ENCODE measurements around the gene HCFC1R1. TPM values are rescaled to one million over a fixed set of nuclear protein-coding genes. Genes with fewer than 3 reads are reported as not detected.

Gene HCFC1R1
- total RNA-seq, 1 donor from 2014 or later, result 10.2 TPM

DNA sequence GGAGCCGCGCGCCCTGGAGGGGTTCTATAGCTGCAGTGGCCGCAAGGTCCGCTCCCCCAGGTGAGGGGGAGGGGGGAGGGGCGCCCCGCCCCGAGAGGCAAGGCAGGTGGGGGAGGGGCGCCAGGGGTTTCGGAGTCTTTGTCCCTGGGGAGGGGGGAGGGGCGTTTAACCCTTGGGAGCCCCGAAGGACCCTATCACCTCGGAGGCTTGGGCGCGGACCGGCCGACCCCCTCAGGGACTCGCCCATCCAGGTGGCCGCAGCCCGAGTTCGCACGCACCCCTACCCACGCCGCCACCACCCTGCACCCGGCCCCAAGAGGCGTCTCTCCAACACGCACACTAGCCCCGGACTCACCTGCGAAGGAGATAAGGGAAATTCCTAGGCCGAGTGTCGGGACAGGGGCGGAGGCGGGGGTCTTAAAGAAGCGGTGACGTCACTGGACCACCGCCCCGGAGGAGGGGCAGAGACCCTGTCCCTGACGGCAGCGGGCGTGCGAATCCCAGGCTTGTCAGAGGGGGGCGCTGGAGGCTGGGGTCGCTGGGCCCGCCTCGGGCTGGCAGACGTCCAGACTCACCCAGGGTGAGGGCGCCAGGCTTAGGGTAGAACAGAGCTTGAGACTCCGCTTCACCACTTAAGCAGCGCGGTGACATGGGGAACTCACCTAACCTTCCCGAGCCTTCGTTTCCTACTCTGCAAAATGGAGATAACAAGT lies 5.8 kb downstream of the HCFC1R1 start, which contains the start of gene CLDN6:
Gene CLDN6 (minus strand): TSS at position 390 of the 713 bp plus-strand sequence. CDS start 2,162 bp downstream, outside the sequence.
- H3K36me3 ChIP-seq (ENCODE audit: control insufficient read depth, insufficient read depth, low read length), result no peaks in the 10 kb centered on the region
- TF ChIP-seq, protein P1, sequence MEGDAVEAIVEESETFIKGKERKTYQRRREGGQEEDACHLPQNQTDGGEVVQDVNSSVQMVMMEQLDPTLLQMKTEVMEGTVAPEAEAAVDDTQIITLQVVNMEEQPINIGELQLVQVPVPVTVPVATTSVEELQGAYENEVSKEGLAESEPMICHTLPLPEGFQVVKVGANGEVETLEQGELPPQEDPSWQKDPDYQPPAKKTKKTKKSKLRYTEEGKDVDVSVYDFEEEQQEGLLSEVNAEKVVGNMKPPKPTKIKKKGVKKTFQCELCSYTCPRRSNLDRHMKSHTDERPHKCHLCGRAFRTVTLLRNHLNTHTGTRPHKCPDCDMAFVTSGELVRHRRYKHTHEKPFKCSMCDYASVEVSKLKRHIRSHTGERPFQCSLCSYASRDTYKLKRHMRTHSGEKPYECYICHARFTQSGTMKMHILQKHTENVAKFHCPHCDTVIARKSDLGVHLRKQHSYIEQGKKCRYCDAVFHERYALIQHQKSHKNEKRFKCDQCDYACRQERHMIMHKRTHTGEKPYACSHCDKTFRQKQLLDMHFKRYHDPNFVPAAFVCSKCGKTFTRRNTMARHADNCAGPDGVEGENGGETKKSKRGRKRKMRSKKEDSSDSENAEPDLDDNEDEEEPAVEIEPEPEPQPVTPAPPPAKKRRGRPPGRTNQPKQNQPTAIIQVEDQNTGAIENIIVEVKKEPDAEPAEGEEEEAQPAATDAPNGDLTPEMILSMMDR (IDR thresholded peaks at IDR 0.05; ENCODE audit: insufficient read depth, low read length, poor library complexity, severe bottlenecking), result peak; percentile 74
- peak within 1 kb of the TSS; percentile 38 for H3K4me3 ChIP-seq (ENCODE audit: low read depth, low read length)
- peaks cover 2% of the 10 kb centered on the region for H3K27me3 ChIP-seq (ENCODE audit: control insufficient read depth, insufficient read depth, low read length)
- no peak for DNase-seq (ENCODE audit: low read depth)

DNA sequence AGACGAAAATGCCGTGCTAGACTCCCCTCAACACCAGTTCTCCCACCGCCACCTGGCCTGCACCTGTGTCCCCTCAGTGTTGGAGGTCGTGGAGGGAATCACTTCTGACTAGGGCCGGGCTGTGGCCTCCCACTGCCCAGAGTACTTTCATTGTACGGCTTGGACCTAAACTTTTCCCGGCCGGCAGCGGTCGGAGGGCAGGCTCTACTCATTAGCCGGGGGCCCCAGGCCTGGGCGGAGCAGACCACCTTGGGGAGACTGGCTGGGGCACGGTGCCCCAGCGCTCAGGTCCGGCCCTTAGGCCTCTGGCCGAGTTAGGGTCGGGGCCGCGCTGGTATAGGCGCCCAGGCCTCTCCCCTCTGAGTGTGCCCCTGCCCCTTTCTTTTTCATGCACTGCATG lies 6.4 kb downstream of the HCFC1R1 start:
- peak overlapping the region; percentile 38 for H3K4me3 ChIP-seq (ENCODE audit: low read depth, low read length)
- TF ChIP-seq, protein P1 (IDR thresholded peaks at IDR 0.05; ENCODE audit: insufficient read depth, low read length, poor library complexity, severe bottlenecking), result no peak
- H3K27me3 ChIP-seq (ENCODE audit: control insufficient read depth, insufficient read depth, low read length), result peaks cover 5% of the 10 kb centered on the region
- no peaks in the 10 kb centered on the region for H3K36me3 ChIP-seq (ENCODE audit: control insufficient read depth, insufficient read depth, low read length)
- DNase-seq (ENCODE audit: low read depth), result no peak

DNA sequence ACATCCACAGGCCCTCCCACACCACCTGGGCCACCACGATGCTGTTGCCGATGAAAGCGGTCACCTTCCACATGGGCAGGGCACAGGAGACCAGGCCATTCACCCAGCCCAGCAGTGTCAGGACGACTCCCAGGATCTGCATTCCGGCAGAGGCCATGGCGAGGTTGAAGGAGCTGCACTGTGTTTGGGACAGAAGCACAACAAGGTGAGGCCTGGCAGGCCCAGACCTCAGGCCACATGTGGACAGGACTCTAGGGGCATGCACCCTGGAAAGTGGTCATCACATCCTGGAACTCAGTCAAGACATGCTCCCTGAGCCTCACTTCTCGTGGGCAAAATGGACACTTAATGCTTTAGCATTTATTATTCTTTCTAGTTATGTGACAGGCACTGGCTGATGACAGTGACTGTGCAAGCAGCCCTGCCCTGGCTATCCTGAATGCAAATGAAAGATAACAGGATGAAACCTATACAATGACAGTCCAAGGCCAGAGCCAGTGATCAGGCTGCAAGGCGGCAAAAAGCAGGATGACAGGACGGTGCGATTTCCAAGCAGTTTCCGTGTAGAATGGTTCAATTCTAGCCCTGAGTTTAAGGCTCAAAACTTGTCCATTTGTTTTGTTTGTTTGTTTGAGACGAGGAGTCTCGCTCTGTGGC lies 7.7 kb downstream of the HCFC1R1 start:
- Histone ChIP-seq H3K27me3 (ENCODE audit: control insufficient read depth, insufficient read depth, low read length) (peaks cover 12% of the 10 kb centered on the region), H3K36me3 (ENCODE audit: control insufficient read depth, insufficient read depth, low read length) (no peaks in the 10 kb centered on the region), H3K4me3 (ENCODE audit: low read depth, low read length) (no peak overlapping the region)
- no peak for DNase-seq (ENCODE audit: low read depth)
- TF ChIP-seq, protein P1 (IDR thresholded peaks at IDR 0.05; ENCODE audit: insufficient read depth, low read length, poor library complexity, severe bottlenecking), result no peak

DNA sequence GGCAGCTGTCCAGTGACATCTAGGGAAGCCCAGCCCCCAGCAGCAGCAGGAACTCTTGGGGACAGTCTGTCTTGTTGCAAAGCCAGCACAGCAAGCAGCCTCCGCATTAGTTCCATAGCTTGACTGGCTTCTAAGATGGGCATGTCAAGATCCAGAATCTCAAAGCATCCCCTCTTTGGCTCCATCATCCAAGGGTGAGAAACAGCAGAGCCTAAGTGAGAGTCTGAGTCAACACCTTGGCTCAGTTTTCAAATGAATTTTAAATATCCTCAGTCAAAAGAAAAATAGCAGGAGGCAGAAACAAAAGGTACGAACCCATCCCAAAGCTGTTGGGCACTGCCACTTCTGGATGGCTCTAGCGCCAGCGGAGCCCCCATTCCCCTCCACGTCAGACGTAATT lies 8.8 kb downstream of the HCFC1R1 start:
- no peak for DNase-seq (ENCODE audit: low read depth)
- peaks cover 12% of the 10 kb centered on the region for H3K27me3 ChIP-seq (ENCODE audit: control insufficient read depth, insufficient read depth, low read length)
- TF ChIP-seq, protein P1 (IDR thresholded peaks at IDR 0.05; ENCODE audit: insufficient read depth, low read length, poor library complexity, severe bottlenecking), result no peak
- no peaks in the 10 kb centered on the region for H3K36me3 ChIP-seq (ENCODE audit: control insufficient read depth, insufficient read depth, low read length)
- no peak overlapping the region for H3K4me3 ChIP-seq (ENCODE audit: low read depth, low read length)

DNA sequence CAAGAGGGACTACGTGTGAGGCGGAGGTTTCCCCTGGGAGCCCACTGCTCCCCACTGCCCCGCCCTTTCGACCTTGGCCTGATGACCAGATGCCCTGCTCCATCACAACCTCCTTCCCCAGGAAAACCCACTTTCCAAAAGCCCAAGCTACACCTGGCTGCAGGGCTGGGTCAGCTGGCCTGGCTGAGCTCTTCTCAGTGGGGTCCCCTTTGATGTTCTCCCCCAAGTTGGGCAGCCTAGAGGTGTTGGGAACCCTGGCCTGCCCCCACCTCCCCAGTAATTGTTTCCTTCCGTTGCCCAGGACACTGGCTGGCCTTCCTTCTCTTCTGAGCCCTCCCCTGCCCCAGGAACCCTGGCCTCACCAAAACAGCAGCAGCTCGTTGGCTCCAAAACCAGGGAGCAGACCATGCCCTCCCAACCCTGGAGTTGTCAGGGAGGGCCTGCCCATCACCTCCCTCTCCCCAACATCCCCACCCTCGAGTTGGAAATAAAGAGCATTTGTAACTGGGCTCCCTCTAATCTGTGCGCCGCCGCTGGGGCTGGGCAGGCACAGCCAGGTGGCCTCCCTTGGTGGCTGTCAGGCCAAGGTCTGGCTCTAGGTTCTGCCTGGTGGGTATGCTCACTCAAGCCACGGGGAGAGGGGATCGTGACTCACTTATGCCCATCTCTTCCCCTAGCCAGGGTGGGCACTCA lies 9.6 kb downstream of the HCFC1R1 start:
- TF ChIP-seq, protein P1 (IDR thresholded peaks at IDR 0.05; ENCODE audit: insufficient read depth, low read length, poor library complexity, severe bottlenecking), result no peak
- Histone ChIP-seq H3K27me3 (ENCODE audit: control insufficient read depth, insufficient read depth, low read length) (peaks cover 12% of the 10 kb centered on the region), H3K36me3 (ENCODE audit: control insufficient read depth, insufficient read depth, low read length) (no peaks in the 10 kb centered on the region), H3K4me3 (ENCODE audit: low read depth, low read length) (no peak overlapping the region)
- DNase-seq (ENCODE audit: low read depth), result no peak
